Astrocyte of the spinal cord (primary cell): ENCODE measurements around the gene RAVER2.
A peak's percentile ranks its signal among the peaks of the same experiment; 100 is the strongest.
"Not testable (repeated sequence)": the region's sequence is repeated elsewhere in the genome, so short reads cannot be mapped to it uniquely, and the experiment has no call there.

Source experiments
- DNase-seq: peaks from one replicate; pipeline ENCODE4 v3.0.0; 2011; ENCODE audit warnings: low read depth, low spot score
- H3K4me3 ChIP-seq: 2 replicates; pipeline ENCODE4 v1.5.1; 2011; ENCODE audit warnings: low read depth, mild to moderate bottlenecking, low read length, moderate library complexity
- in situ Hi-C: cut with HindIII; loops from 2 replicates; pipeline ENCODE4 v1.10.0; 2017; ENCODE audit warnings: low sequenced_read_pairs
- TF ChIP-seq, protein P1 (sequence below): IDR thresholded peaks from 2 replicates; pipeline ENCODE4 v1.5.1; 2012; ENCODE audit warnings: low read depth, mild to moderate bottlenecking, low read length, inconsistent platforms

Gene RAVER2, protein sequence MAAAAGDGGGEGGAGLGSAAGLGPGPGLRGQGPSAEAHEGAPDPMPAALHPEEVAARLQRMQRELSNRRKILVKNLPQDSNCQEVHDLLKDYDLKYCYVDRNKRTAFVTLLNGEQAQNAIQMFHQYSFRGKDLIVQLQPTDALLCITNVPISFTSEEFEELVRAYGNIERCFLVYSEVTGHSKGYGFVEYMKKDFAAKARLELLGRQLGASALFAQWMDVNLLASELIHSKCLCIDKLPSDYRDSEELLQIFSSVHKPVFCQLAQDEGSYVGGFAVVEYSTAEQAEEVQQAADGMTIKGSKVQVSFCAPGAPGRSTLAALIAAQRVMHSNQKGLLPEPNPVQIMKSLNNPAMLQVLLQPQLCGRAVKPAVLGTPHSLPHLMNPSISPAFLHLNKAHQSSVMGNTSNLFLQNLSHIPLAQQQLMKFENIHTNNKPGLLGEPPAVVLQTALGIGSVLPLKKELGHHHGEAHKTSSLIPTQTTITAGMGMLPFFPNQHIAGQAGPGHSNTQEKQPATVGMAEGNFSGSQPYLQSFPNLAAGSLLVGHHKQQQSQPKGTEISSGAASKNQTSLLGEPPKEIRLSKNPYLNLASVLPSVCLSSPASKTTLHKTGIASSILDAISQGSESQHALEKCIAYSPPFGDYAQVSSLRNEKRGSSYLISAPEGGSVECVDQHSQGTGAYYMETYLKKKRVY

DNA sequence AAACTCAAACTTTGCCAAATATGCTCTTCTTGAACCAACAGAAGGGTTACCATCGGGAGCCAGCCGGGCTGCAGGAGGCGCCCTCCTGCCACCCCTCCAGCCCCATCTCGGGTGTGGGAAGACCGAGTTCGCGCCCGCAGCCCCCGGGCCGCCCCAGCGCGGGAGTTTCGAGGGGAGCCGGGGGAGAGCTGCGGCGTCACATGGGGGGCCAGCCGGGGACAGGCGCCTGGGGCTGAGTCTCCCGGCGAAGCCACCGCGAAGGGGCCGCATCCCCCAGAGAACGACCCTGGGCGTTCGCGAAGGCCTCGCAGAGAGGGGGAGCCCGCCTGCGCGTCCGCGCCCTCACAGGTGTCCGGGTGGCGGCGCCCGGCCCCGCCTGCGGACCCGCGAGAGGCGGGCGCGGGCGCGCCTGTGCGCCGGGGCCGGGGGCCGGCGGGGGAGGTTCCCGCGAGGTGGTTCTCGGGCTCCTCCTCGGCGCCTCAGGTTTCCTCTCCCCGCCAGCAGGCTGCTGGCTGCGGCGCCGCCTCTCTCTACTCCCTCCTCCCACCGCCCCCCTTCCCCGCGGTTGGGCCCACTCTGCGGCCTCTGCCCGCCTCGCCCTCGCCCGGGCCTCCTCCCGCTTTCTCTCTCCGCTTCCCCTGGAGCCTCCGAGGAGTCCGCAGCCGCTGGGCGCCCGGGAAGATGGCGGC, at the start of gene RAVER2:
RAVER2 (plus strand) TSS at position 584 of the 689 bp plus-strand sequence; CDS start at position 682, 98 bp downstream.
- in situ Hi-C loops, result no loop called here
- TF ChIP-seq, protein P1, sequence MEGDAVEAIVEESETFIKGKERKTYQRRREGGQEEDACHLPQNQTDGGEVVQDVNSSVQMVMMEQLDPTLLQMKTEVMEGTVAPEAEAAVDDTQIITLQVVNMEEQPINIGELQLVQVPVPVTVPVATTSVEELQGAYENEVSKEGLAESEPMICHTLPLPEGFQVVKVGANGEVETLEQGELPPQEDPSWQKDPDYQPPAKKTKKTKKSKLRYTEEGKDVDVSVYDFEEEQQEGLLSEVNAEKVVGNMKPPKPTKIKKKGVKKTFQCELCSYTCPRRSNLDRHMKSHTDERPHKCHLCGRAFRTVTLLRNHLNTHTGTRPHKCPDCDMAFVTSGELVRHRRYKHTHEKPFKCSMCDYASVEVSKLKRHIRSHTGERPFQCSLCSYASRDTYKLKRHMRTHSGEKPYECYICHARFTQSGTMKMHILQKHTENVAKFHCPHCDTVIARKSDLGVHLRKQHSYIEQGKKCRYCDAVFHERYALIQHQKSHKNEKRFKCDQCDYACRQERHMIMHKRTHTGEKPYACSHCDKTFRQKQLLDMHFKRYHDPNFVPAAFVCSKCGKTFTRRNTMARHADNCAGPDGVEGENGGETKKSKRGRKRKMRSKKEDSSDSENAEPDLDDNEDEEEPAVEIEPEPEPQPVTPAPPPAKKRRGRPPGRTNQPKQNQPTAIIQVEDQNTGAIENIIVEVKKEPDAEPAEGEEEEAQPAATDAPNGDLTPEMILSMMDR, result peak; percentile 60
- H3K4me3 ChIP-seq, result peak within 1 kb of the TSS; percentile 62
- DNase-seq, result peak; percentile 73

DNA sequence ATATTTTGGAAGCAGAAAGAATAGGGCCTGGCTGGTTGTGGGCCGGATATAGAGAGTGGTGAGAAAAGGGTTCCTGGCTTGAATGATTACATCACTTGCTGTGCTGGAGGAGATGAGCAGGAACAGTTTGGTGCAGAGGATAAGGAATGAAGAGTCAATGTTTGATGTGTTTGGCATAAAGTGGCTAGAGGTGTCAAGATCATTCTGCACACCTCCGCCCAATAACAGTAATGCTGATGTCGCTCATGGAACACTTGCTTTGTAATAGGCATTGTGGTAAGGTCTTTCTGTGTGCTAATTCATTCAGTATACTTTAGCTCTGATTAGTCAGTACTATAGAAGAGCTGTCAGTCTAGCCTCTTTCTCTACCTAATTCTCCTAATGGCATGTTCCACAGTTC, 48.0 kb upstream of the RAVER2 start:
- DNase-seq, result no peak
- in situ Hi-C loops, result no loop called here
- H3K4me3 ChIP-seq, result no peak overlapping the region
- TF ChIP-seq, protein P1, result no peak

DNA sequence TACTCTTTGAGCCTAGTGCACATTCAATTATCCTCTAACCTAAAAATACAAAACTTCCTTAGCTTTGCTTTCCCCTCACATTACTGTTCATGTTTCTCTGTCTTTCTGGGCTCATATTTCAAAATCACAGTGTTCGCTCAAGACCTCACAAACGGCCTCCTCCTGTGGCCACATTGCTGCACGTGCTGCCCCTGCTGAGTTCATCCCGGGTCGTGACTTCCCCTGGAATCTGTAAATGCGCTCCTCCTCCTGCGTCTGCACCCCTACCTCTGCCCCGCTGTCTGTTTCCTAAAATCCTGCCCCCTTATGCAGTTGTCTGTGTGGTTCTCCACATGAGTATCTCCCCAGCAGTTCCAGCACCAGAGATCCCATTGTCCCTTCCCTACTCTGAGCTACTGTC, 45.5 kb upstream of the RAVER2 start:
- H3K4me3 ChIP-seq, result no peak overlapping the region
- DNase-seq, result no peak
- TF ChIP-seq, protein P1, result no peak
- in situ Hi-C loops, result no loop called here

DNA sequence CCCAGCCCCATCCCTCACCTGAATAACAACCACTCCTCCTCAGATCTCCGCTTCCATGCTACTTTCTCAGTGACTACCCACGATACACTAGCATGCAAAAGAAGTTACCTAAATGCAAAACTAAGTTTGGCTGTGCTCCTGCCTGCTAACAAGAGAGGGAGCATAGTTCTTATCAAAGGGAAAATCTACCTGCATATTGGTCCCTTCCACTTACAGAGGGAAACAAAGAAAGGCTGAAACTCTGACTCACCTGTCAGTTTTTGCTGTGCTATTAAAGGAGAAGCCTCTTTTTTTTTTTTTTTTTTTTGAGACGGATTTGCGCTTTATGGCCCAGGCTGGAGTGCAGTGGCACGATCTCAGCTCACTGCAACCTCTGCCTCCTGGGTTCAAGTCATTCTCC, 43.8 kb upstream of the RAVER2 start:
- no peak for DNase-seq

DNA sequence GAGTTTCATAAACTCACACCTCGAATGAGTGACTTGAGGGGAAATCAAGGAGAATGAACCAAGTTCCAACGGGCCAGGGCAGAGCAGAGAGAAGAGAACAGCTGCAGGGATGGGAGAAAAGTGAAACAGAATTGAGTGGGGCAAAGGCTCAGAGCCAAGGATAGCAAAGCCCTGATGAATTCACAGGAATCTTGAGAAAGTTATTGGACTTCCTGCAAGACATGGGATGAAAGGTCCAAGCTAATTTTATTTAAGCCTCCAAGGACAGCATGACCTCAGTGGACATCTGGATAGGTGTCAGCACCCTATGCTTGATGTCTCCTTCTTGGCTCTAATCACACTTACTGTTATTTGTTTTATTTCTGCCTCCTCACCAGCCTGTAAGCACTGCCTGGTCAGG, 43.0 kb upstream of the RAVER2 start:
- TF ChIP-seq, protein P1, result no peak
- in situ Hi-C loops, result no loop called here
- no peak for DNase-seq

More for the DNA sequence above, 43.8 kb upstream of the RAVER2 start:
- TF ChIP-seq, protein P1, result no peak
- in situ Hi-C loops, result no loop called here
- no peak overlapping the region for H3K4me3 ChIP-seq

DNA sequence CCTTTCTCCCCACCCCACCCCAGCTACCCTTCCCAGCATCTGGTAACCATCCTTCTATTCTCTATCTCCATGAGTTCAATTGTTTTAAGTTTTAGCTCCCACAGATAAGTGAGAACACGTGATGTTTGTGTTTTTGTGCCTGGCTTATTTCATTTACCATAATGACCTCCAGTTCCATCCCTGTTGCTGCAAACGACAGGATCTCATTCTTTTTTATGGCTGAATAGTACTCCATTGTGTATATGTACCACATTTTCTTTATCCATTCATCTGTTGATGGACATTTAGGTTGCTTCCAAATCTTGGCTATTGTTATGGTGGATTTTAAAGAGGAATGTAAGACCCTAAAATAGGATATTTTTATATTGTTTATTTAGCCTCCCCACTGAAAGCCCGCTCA, 42.2 kb upstream of the RAVER2 start:
- in situ Hi-C loops, DNase-seq, H3K4me3 ChIP-seq: not testable (repeated sequence)

More for the DNA sequence above, 43.0 kb upstream of the RAVER2 start:
- H3K4me3 ChIP-seq, result no peak overlapping the region
